ENCODE results near the gene SMCO4. TPM values are rescaled to one million over a fixed set of nuclear protein-coding genes. Genes with fewer than 3 reads are reported as not detected.
A peak's percentile ranks its signal among the peaks of the same experiment; 100 is the strongest.
"Not testable (repeated sequence)": the region's sequence is repeated elsewhere in the genome, so short reads cannot be mapped to it uniquely, and the experiment has no call there.

SMCO4 gene
- total RNA-seq, 1 donor from 2014 or later, result 29.3 TPM

DNA sequence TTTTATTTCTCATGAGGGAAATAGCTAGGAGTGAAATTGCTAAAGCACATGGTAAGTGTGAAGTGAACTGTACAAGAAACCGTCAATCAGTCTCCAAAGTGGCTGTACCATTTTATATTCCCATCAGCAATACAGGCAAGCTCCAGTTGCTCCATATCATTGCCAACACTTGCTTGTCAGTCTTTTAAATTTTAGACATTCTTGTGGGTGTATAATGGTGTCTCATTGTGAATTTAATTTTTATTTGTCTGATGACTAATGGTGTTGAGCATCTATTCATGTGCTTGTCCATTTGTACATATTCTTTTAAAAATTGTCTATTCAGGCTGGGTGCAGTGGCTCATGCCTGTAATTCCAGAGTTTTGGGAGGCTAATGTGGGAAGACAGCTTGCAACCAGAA lies 34.1 kb upstream of the SMCO4 start:
- FAIRE-seq (peak; percentile 37), DNase-seq (ENCODE audit: low read depth) (peak; percentile 93)
- H3K4me1 ChIP-seq (ENCODE audit: insufficient read depth, low read length), result peaks cover 7% of the 10 kb centered on the region
- peak overlapping the region; percentile 72 for H3K27ac ChIP-seq (ENCODE audit: low read depth, low read length)
- Mint-ChIP-seq H3K4me1 (ENCODE audit: low read depth, unreplicated experiment) (peaks cover 13% of the 10 kb centered on the region), H3K9me3 (ENCODE audit: unreplicated experiment) (peaks cover 10% of the 10 kb centered on the region), H3K4me3 (ENCODE audit: unreplicated experiment) (no peak overlapping the region), H3K36me3 (ENCODE audit: low read depth, unreplicated experiment) (peaks cover 2% of the 10 kb centered on the region), H3K27me3 (ENCODE audit: low read depth, unreplicated experiment) (no peaks in the 10 kb centered on the region), H3K27ac (ENCODE audit: unreplicated experiment) (peak overlapping the region; percentile 99)
- no peaks in the 10 kb centered on the region for H4K20me1 ChIP-seq (ENCODE audit: insufficient read depth, low read length)
- TF ChIP-seq, protein P1, sequence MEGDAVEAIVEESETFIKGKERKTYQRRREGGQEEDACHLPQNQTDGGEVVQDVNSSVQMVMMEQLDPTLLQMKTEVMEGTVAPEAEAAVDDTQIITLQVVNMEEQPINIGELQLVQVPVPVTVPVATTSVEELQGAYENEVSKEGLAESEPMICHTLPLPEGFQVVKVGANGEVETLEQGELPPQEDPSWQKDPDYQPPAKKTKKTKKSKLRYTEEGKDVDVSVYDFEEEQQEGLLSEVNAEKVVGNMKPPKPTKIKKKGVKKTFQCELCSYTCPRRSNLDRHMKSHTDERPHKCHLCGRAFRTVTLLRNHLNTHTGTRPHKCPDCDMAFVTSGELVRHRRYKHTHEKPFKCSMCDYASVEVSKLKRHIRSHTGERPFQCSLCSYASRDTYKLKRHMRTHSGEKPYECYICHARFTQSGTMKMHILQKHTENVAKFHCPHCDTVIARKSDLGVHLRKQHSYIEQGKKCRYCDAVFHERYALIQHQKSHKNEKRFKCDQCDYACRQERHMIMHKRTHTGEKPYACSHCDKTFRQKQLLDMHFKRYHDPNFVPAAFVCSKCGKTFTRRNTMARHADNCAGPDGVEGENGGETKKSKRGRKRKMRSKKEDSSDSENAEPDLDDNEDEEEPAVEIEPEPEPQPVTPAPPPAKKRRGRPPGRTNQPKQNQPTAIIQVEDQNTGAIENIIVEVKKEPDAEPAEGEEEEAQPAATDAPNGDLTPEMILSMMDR (IDR thresholded peaks at IDR 0.05; ENCODE audit: insufficient read depth, low read depth, low read length), result no peak
- TF ChIP-seq EZH2 (IDR thresholded peaks at IDR 0.05; ENCODE audit: insufficient read depth, low read length), result no peak
- no peak overlapping the region for H3K9ac ChIP-seq (ENCODE audit: low read length)
- no peaks in the 10 kb centered on the region for H3K9me3 ChIP-seq (ENCODE audit: insufficient read depth, low read depth, low read length)
- peak overlapping the region; percentile 43 for H3K4me2 ChIP-seq (ENCODE audit: low read length)
- no peaks in the 10 kb centered on the region for H3K79me2 ChIP-seq (ENCODE audit: insufficient read depth, low read length)
- H3K27me3 ChIP-seq (ENCODE audit: insufficient read depth, low read length), result no peaks in the 10 kb centered on the region
- H3K36me3 ChIP-seq (ENCODE audit: insufficient read depth, low read length), result no peaks in the 10 kb centered on the region
- H3K4me3 ChIP-seq (ENCODE audit: insufficient read depth, low read depth, low read length), result no peak overlapping the region
- H2AFZ ChIP-seq (ENCODE audit: low read depth, low read length), result no peak overlapping the region

DNA sequence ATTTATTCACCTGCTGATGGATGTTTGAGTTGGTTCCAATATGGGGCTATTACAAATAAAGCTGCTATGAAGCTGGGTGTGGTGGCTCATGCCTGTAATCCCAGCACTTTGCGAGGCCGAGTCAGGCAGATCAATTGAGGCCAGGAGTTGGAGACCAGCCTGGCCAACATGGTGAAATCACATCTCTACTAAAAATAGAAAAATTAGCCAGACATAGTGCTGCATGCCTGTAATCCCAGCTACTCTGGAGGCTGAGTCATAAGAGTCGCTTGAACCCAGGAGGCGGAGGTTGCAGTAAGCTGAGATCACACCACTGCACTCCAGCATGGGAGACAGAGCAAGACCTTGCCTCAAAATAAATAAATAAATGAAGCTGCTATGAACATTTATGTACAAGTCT lies 33.7 kb upstream of the SMCO4 start:
- peak; percentile 82 for DNase-seq (ENCODE audit: low read depth)
- Histone ChIP-seq H3K27ac (ENCODE audit: low read depth, low read length) (peak overlapping the region; percentile 72), H3K4me2 (ENCODE audit: low read length) (peak overlapping the region; percentile 43)
- H3K27me3 Mint-ChIP-seq (ENCODE audit: low read depth, unreplicated experiment); H3K9me3 ChIP-seq (ENCODE audit: insufficient read depth, low read depth, low read length); FAIRE-seq; H3K36me3 Mint-ChIP-seq (ENCODE audit: low read depth, unreplicated experiment); H3K36me3 ChIP-seq (ENCODE audit: insufficient read depth, low read length); H3K9me3 Mint-ChIP-seq (ENCODE audit: unreplicated experiment); H3K79me2 ChIP-seq (ENCODE audit: insufficient read depth, low read length); H3K4me3 Mint-ChIP-seq (ENCODE audit: unreplicated experiment); H3K4me3 ChIP-seq (ENCODE audit: insufficient read depth, low read depth, low read length); H4K20me1 ChIP-seq (ENCODE audit: insufficient read depth, low read length); H3K27me3 ChIP-seq (ENCODE audit: insufficient read depth, low read length); H3K4me1 ChIP-seq (ENCODE audit: insufficient read depth, low read length); H2AFZ ChIP-seq (ENCODE audit: low read depth, low read length); H3K9ac ChIP-seq (ENCODE audit: low read length): not testable (repeated sequence)
- peaks cover 13% of the 10 kb centered on the region for H3K4me1 Mint-ChIP-seq (ENCODE audit: low read depth, unreplicated experiment)
- H3K27ac Mint-ChIP-seq (ENCODE audit: unreplicated experiment), result peak overlapping the region; percentile 99

DNA sequence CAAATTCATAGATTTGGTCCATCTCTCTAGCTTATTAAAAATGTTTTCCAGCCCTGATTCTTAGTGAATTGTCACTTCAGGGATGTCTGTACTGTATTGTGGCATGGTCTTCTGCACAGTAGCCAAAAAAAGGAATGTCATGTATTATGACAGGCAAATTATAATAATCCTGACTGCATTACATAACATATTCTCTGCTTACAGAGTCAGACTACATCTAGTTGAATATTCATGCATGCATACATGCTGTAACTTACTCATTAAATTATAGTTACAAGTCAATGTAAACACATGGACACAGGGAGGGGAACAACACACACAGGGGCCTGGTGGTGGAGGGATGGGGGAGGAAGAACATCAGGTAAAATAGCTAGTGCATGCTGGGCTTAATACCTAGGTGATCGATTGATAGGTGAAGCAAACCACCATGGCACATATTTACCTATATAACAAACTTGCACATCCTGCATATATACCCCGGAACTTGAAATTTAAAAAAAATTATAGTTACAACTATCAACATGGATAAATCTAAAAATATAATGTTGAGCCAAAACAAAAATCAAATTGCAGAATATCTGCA lies 31.5 kb upstream of the SMCO4 start:
- H3K27ac ChIP-seq (ENCODE audit: low read depth, low read length), result no peak overlapping the region
- H2AFZ ChIP-seq (ENCODE audit: low read depth, low read length), result no peak overlapping the region
- H3K9me3 ChIP-seq (ENCODE audit: insufficient read depth, low read depth, low read length), result no peaks in the 10 kb centered on the region
- H3K27me3 Mint-ChIP-seq (ENCODE audit: low read depth, unreplicated experiment), result no peaks in the 10 kb centered on the region
- H3K4me1 ChIP-seq (ENCODE audit: insufficient read depth, low read length), result peaks cover 12% of the 10 kb centered on the region
- H3K36me3 ChIP-seq (ENCODE audit: insufficient read depth, low read length), result no peaks in the 10 kb centered on the region
- H4K20me1 ChIP-seq (ENCODE audit: insufficient read depth, low read length), result no peaks in the 10 kb centered on the region
- peaks cover 7% of the 10 kb centered on the region for H3K9me3 Mint-ChIP-seq (ENCODE audit: unreplicated experiment)
- H3K27ac Mint-ChIP-seq (ENCODE audit: unreplicated experiment), result no peak overlapping the region
- no peak overlapping the region for H3K4me2 ChIP-seq (ENCODE audit: low read length)
- H3K9ac ChIP-seq (ENCODE audit: low read length), result no peak overlapping the region
- no peaks in the 10 kb centered on the region for H3K27me3 ChIP-seq (ENCODE audit: insufficient read depth, low read length)
- peaks cover 19% of the 10 kb centered on the region for H3K4me1 Mint-ChIP-seq (ENCODE audit: low read depth, unreplicated experiment)
- TF ChIP-seq EZH2 (IDR thresholded peaks at IDR 0.05; ENCODE audit: insufficient read depth, low read length), result no peak
- TF ChIP-seq, protein P1 (IDR thresholded peaks at IDR 0.05; ENCODE audit: insufficient read depth, low read depth, low read length), result no peak
- peaks cover 2% of the 10 kb centered on the region for H3K36me3 Mint-ChIP-seq (ENCODE audit: low read depth, unreplicated experiment)
- no peak overlapping the region for H3K4me3 ChIP-seq (ENCODE audit: insufficient read depth, low read depth, low read length)
- FAIRE-seq, result no peak
- no peak overlapping the region for H3K4me3 Mint-ChIP-seq (ENCODE audit: unreplicated experiment)
- no peaks in the 10 kb centered on the region for H3K79me2 ChIP-seq (ENCODE audit: insufficient read depth, low read length)
- DNase-seq (ENCODE audit: low read depth), result no peak
